ENCODE data around the gene PLAAT5.
"Not testable (repeated sequence)": the region's sequence is repeated elsewhere in the genome, so short reads cannot be mapped to it uniquely, and the experiment has no call there.

Gene PLAAT5

GRCh38 chr11:63490551-63491239, at the start of gene PLAAT5:
Gene PLAAT5 (minus strand): TSS chr11:63491167. CDS start chr11:63491034, 133 bp downstream.
- no peak for DNase-seq

GRCh38 chr11:63537293-63538101, 46.5 kb upstream of the PLAAT5 start:
- no peak for DNase-seq

- peak in 1 of 4 experiments; percentile 9 for DNase-seq
These were observed 45.8 kb upstream of the PLAAT5 start, which contains the start of gene PLAAT4 for GRCh38 chr11:63536669-63537292. Gene PLAAT4 (plus strand): TSS chr11:63536808. CDS start chr11:63536869, 61 bp downstream.

GRCh38 chr11:63535734-63536133, 44.8 kb upstream of the PLAAT5 start:
- DNase-seq: no peak

GRCh38 chr11:63534895-63535461, 44.0 kb upstream of the PLAAT5 start:
- no peak for DNase-seq

- DNase-seq: no peak
These were observed 43.1 kb upstream of the PLAAT5 start for GRCh38 chr11:63534076-63534475.

GRCh38 chr11:63532799-63533475, 42.0 kb upstream of the PLAAT5 start:
- DNase-seq: no peak

- DNase-seq: no peak
These were observed 41.1 kb upstream of the PLAAT5 start for GRCh38 chr11:63532117-63532516.

GRCh38 chr11:63531074-63531792, 40.3 kb upstream of the PLAAT5 start:
- peak in 2 of 4 experiments; percentile 46 to 47 for DNase-seq

- DNase-seq: no peak
These were observed 39.1 kb upstream of the PLAAT5 start for GRCh38 chr11:63530021-63530420.

GRCh38 chr11:63529373-63529772, 38.4 kb upstream of the PLAAT5 start:
- DNase-seq: not testable (repeated sequence)

- DNase-seq: not testable (repeated sequence)
These were observed 37.8 kb upstream of the PLAAT5 start for GRCh38 chr11:63528729-63529278.

GRCh38 chr11:63528156-63528555, 37.2 kb upstream of the PLAAT5 start:
- DNase-seq: not testable (repeated sequence)

GRCh38 chr11:63527667-63528066, 36.7 kb upstream of the PLAAT5 start:
- DNase-seq: no peak

GRCh38 chr11:63523151-63523550, 32.2 kb upstream of the PLAAT5 start:
- no peak for DNase-seq

- no peak for DNase-seq
These were observed 30.9 kb upstream of the PLAAT5 start for GRCh38 chr11:63521896-63522295.

GRCh38 chr11:63520606-63521170, 29.7 kb upstream of the PLAAT5 start:
- DNase-seq: no peak

GRCh38 chr11:63518548-63518947, 27.6 kb upstream of the PLAAT5 start:
- no peak for DNase-seq

GRCh38 chr11:63517156-63517555, 26.2 kb upstream of the PLAAT5 start:
- no peak for DNase-seq

GRCh38 chr11:63516109-63516508, 25.1 kb upstream of the PLAAT5 start:
- no peak for DNase-seq

GRCh38 chr11:63512816-63513215, 21.8 kb upstream of the PLAAT5 start:
- no peak for DNase-seq

All from activated CD4-positive, CD25-positive, alpha-beta regulatory T cell (primary cell).